Pulmonary artery endothelial cell (primary cell): ENCODE measurements around the gene CNTN4. TPM values are rescaled to one million over a fixed set of nuclear protein-coding genes. Genes with fewer than 3 reads are reported as not detected.
"Not testable (repeated sequence)": the region's sequence is repeated elsewhere in the genome, so short reads cannot be mapped to it uniquely, and the experiment has no call there.

Experiments used
- DNase-seq: peaks from one replicate; pipeline ENCODE4 v3.0.0-alpha.2; 2011; ENCODE audit warnings: low read depth, low spot score
- total RNA-seq: library from RNA; depleted of rRNA; stranded (reverse); fragments of >200 nt; gene quantifications from 2 replicates; pipeline ENCODE4 v1.2.3, GENCODE V29; 2014

Gene CNTN4
- total RNA-seq, 1 donor from 2014 or later: not detected

DNA sequence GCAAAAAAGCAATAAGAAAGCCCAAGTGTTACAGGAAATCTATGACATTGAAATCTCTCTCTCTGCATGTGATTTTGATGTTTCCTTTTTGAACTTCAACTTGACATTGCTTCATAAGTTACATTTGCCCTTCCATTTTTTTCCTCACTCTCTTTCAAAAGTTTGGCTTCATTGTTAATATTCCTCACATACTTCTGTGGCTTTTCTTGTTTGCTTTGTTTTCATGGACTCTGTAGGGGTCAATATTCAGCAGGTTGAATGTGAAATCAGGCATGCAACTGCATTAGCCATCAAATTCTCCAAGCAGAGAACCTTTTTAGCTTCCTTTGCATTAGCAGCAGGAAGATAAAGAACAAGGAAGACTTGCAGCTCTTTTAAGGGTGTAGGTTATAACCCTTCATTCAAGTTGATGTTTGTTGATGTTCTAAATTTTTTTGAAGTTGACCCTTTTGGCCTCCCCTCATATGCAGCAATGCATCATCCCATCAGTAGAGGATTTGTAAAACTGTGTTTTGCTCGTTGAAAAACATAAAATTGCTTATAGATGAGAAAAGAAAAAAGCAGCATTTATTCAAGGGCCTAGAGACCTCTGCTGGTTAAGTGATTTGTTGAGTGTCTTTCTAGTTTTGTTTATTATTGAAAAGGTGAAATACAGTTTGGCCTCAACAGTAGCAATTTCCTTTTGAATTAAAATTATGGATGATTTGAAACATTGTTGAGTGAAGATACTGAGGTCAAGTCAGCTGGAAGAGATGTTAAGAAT is 800.1 kb downstream of the CNTN4 start:
- DNase-seq: no peak

DNA sequence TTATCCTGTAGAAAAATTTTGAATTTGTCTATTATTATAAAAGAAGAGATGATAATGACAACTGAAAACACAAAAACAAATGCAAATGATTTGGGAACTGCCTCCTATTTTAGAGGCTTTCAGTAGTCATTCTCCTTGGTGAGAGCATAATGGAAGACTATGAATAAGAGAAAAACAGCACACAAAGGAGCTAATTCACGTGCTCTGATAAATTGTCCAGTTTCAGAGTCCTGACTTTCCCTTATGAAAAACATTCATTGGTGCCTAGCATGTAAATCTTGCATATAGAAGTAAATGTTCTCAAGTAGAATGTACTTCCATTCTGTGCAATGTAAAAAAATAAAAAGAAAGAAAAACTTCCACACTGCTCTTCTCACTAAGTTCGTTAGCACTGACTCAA is 805.4 kb downstream of the CNTN4 start:
- no peak for DNase-seq

DNA sequence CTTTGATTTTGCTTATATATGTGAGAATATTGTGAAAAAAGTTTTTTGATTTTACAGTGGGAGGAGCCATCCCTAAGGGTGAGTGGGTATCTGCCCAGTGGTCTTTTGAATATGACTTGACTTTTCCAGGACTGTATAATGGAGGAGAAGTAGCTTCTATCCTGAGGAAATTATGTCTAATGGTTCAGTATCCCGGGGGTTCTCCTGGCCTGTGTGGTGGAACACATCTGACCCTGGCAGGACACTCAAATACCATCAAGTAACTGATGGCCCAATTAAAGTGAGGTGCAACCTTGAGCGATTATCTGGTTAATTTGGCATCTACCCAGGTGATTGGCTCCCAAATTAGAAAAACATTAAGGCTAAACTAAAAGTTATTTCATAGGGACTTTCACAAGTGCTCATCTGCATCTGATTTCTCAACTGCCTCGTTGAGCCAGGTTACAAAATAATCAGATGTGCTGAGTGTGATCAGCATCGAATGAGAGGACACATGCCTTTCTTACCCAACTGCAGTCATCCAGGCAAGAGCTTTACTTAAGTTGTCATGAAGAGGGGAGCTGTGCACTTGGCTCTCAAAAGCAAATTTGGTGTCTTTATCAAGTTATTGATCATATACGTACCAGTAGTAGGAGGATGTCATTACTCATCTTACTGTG is 810.2 kb downstream of the CNTN4 start:
- no peak for DNase-seq

DNA sequence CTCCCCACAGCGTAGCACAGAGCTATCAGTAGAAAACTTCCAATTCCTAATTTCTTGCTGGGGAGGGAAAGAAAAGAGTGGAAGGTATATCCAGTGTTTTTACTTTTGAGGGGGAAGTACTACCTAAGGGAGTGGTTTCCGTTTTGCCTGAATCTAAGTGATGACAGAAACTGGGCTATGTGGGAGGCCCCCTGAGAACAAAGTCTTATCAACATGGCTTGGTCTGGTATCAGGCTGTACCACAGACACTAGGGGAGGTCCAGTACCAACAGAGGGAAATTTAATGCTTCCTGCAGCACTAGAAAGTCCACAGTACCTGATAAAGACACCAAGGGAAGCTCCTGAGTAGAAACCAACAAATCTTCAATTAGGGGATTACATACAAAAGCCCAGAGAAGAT is 812.3 kb downstream of the CNTN4 start:
- no peak for DNase-seq

DNA sequence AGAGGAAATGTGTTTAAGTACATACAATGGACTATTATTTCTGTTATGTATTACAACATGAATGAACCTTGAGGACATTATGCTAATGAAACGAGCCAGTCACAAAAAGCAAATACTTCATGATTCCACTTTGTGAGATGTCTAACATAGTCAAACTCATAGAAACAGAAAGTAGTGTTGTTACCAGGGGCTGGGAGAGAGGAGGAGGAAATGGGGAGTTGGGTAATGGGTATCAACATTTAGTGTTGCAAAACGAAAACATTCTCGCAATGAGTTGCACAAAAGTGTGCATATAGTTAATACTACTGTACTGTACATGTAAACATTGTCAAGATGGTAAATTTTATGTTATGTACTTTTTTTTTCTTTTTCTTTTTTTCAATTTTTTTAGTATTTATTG is 817.2 kb downstream of the CNTN4 start:
- no peak for DNase-seq

DNA sequence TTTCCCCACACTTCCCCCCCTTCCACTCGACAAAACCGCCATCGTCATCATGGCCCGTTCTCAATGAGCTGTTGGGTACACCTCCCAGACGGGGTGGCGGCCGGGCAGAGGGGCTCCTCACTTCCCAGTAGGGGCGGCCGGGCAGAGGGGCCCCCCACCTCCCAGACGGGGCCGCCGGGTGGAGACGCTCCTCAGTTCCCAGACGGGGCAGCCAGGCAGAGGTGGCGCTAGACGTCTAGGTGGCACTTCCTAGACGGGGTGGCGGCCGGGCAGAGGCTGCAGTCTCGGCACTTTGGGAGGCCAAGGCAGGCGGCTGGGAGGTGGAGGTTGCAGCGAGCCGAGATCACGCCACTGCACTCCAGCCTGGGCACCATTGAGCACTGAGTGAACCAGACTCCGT is 818.0 kb downstream of the CNTN4 start:
- DNase-seq: not testable (repeated sequence)

DNA sequence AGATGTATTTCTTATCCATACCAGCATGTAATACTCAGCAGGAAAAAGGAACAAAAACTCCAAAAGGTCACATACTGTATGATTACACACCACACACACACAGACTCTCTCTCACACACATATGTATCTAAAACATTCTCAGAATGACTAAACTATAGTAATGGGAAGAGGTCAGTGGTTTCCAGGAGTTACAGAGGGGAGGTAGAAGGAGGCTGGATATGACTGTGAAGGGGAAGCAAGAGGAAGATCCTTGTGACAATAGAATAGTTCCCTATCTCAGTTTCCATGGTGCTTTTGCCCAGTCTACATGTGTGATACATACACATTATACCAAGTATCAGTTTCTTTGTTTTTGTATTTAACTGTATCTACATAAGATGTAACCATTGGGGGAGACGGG is 821.4 kb downstream of the CNTN4 start:
- DNase-seq: no peak

DNA sequence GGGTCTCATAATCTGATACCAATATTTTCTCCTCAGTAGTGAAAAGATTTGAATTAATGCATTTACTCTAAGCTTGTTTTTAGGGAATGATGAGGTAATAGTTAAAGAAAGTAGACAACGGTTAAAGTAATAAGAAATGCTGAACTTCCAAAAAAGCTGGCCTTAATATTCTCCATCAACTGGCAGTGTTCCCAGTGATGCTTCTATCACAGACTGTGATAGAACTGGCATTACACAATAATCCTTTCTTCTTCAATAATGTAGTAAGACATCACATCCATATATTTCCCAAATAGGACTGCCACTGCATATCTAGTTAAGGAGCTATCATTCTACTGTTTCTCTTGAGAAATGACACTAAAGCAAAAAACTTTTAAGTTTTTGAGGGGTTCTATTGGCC is 822.8 kb downstream of the CNTN4 start:
- DNase-seq: no peak

DNA sequence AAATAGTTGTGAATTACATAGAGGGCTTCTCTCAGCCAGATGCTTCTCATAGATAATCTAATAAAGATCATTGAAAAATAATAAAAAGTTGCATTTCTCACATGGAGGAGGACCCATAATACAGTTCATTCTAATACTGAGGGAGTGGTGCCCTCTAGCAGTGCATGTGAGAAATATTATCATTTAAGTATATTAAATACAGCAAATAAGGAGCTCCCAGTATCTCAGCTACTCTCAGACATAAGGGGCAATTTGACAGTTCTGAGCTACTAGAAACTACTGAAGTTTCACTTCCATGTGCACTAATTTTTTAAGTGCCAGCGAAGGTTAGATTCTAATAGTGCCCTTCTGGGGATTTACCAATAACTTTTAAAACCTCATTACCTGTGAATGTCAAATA is 823.2 kb downstream of the CNTN4 start:
- DNase-seq: no peak

DNA sequence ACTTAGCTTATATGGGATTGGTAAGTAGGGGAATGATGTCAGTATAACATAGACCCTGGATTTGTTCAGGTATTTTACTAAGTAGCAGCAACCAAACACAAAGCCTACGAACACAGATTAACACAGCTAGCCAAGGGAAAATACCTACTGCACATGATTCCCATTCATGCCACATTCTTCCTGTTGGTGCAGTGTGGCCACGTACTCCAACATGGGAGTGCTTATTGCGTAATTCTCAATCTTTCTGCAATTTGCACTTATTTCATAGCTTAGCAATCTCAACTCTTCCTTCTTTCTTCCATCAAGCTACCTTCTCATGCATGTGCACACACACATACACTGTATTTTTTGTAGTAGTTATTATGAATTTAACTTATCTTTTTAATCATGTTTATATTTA is 824.7 kb downstream of the CNTN4 start:
- DNase-seq: no peak

DNA sequence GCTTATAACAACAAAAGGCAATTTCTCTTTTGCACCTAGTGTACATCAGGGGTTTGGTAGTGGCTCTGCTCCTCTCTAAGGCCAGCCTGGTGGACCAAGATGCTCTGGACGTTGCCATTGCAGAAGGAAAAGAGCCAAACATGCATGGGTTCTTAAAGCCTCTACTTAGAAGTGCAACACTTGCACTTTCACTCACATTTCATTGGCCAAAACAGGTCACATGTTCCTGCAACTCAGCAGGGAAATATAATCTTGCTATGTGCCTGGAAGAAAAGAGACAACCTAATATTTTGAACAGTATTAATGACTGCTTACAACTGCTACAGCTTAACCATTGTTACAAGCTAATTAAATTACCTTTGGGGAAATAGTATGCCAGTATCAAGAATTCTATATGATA is 828.6 kb downstream of the CNTN4 start:
- no peak for DNase-seq

DNA sequence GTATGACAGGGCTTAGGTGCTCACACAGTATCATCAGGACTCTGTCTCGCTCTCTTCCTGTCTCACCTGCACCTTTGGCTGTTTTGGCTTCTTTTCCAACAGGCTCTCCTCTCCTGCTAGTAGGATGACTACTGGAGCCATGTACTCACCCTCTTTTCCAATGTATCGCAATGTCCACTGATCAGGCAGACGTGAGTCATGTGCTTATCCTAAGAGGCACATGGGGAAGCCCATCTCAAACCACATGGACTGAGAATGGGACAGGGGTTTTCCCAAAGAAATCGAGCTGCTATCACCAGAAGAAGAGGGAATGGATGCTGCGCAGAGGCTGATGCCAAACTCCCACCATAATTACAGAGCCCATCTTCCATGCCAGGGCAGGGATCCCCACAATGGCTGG is 830.9 kb downstream of the CNTN4 start:
- DNase-seq: no peak

DNA sequence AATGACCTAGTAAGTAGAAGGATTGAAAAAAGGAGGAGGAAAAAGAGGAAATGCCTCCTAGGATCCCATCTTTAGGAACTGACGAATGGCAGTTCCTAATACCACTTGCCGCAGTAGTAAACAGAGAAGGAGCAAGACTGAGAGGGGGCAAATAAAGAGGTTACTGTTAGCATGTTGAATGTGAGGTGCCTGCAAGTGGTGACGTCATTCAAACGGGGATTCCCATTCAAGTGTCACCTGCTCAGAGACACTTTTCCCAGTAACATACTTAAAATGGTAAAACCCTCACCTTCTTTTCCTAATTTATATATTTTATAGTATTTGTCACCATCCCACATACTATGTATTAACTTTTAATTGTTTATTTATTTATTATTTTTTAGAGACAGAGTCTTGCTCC is 832.6 kb downstream of the CNTN4 start:
- no peak for DNase-seq

DNA sequence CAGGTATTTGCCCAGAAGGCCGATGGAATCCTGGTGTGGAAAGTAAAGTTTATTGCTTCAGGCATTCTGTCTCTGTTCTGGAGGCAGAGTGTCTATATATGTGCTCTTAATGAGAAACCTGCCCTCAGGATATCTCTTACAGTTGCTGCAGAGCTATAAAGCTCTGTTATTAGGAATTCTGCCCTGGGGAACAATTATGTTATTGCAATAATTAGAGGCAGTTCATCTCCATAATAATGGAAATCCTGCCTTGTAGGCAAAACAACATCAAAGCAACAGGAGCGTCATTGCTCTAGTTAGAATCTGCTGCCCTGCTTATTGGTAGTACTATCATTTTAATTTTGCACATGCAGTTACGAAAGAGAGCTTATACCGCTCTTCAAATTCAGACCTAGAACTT is 835.9 kb downstream of the CNTN4 start:
- DNase-seq: no peak

DNA sequence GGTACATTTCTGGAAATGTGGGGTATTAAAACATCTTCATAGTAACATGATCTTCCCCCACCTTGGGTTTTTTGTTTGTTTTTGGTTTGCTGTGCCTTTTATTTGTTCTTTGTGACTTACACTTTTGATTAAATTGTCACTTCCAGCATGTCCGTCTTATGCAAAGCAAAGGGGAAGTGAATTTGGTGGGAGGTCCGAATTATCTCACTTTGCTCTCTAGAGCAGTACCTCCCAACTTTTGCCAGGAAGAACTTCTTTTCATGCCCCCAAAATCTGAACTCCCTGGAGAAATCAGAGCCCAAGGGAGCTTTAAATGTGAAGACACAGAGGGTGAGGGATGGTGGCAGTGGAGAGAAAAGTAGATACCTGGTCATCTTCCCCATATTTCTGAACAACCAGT is 838.4 kb downstream of the CNTN4 start:
- DNase-seq: no peak

DNA sequence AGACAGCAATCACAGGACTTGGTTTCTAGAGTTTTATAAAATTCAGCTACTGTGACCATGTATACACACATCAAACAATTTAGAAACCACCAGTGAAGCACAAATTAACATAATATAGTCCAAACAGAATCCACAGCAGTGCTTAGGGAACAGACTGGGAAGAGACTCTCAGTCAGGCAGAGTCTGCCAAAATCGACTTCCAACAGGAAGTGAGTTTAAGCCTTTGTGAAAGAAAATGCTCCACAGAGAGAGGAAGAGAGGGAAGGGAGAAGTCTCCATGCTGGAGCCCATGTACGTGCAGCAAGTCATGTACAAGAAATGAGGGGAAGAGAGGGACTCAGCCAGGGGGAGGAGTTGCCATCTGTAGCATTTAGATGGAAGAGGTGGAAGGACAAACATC is 838.9 kb downstream of the CNTN4 start:
- DNase-seq: no peak

DNA sequence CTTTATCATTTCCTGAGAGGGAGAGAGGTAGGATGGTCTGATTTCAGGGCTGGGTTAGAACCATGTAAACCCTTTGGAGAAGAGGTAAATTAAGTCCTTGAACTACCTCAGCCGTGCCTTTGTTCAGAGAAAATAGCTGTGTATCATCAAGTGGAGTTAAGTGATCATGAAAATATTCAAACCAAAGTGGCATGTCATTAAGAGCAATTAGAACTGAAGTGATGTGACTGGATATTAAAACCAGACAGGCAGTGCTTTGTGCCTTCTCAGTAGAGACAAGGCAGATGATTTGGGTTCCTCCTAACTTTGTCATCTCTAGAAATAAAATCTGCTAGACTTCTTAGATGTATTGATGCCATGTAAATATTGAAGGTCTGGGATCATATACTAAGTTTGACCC is 840.0 kb downstream of the CNTN4 start:
- DNase-seq: no peak

DNA sequence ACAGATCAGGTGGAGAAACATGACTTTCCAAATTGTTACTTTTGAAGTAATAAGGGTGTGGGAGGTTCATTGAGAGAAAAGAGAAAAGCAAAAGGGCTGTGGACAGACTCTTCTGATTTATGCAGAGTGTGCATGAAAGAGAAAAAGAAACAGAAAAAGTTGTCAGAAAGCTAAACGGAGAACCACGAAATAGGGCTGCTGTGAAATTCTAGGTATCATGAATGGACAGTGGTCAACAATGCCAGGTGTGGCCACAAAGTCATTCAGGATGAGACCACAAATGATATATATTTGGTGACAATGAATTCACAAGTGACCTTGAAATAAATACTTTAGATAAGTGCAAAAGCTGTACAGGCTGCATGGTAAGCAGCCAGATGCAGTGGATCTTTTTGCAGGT is 841.4 kb downstream of the CNTN4 start:
- DNase-seq: no peak

DNA sequence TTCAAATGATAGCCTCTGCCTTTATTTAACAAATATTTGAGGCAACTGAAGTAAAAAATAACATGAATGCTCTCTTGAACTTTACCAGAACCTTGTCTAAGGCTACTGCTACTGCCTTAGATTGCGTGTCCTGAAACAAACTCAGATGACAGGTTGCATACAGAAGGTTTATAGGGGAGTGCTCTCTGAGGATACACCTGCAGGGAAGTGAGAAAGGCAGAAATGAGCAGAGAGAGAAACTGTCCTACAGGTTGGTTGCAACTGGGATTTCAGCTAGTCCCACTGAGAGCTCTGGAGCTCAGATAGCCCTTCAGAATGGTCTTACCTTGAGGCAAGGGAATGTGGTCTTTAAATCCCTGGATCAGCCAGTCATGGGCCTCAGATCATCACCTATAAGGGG is 846.0 kb downstream of the CNTN4 start:
- DNase-seq: no peak

DNA sequence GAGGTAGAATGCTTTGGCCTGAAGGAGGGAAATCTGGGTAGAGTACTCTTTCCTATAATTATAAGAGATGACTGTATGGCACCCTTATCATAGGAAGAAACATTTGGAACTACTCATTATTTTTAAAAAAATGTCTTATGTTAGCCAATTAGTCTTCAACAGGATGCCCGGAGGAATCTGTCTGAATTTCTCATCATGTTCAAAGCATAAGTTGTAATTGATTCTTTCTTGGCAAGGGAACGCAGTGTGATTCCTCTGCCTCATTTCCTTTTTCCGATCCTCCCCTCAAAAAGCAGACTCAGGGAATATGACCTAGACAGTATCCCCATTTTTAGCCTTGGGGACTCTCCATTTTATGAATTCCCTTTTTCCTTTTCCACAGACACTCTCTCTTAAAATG is 846.5 kb downstream of the CNTN4 start:
- DNase-seq: no peak

DNA sequence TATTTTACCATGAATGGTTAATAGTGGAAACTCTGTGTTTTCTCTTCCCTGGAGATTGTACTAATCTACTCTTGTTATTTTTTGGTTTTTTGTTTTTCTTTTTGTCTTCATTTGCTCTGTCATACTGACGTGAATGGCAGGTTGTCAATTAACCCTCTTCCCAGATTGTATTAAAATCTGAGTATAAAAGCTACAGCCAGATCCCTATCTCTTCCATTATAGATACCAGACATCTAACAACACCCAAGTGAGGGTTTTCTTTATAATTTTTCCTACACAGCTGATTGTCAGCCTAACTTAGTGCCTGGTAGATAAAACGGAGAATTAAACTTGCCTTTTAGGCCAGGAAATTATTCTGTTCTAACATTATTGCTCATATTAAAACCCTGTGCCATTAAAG is 848.9 kb downstream of the CNTN4 start:
- no peak for DNase-seq

DNA sequence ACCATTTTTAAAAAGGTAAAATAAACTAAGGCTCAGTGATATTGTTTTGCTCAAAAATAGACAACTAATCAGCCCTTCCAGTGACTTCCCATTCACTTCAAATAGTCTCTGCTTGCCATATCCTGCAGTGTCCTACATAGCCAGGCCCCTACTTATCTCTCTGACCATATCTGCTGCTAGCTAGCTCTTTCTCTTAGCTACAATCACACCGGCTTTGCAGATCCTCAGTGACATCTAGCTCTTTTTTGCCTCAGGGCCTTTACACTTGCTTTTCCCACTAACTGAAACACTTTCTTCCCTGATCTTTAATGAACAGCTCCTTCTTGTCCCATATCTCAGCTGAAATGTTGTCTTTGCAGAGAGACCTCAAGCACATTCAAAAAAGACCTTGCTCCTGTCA is 850.2 kb downstream of the CNTN4 start:
- DNase-seq: no peak

DNA sequence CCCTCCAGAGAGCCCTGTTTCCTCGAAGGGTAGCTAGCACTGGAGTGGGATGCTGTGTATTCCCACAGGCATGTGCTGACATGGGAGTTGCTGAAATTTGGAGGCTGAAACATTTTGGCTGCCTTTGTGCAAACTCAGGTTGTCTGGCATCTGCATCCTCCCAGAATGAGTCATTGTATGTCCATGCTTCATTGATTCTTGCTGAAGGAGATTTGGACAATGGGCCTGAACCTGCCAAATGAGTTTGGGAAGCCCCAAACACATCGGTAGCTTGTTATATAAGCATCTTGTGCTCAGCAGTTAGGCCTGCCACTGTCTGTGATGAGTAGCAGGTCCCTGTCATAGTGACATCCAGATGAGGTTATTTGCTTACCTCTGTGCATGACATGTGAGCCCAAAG is 851.5 kb downstream of the CNTN4 start:
- no peak for DNase-seq
